Left lung (tissue), 10 donors: ENCODE measurements around the gene PRCD. TPM values are rescaled to one million over a fixed set of nuclear protein-coding genes. Genes with fewer than 3 reads are reported as not detected.

ENCODE experiments used
- ATAC-seq: fragments of 200-7000 bp; cut with Tn5 transposase; one replicate; pipeline ENCODE4 v1.9.1; 2020; ENCODE audit warnings: moderate library complexity
- DNase-seq, 4 donors: peaks; one replicate each; pipeline ENCODE4 v3.0.0-alpha.2; 2013 to 2020
- H3K27ac ChIP-seq, 2 donors: fragments of 200-600 bp; sonication (generic) in 1 of 2; one replicate each; pipeline versions ENCODE4 v1.5.0 to v1.8.0; 2020 to 2021
- H3K27me3 ChIP-seq, 2 donors: fragments of 200-600 bp; sonication (generic) in 1 of 2; one replicate each; pipeline versions ENCODE4 v1.5.0 to v1.8.0; 2020 to 2021
- H3K36me3 ChIP-seq, 2 donors: fragments of 200-600 bp; sonication (generic) in 1 of 2; one replicate each; pipeline versions ENCODE4 v1.5.0 to v1.8.0; 2020 to 2021
- H3K4me1 ChIP-seq, 2 donors: fragments of 200-600 bp; one replicate each; pipeline ENCODE4 v1.8.0; 2021
- H3K4me3 ChIP-seq, 2 donors: fragments of 200-600 bp; sonication (generic) in 1 of 2; one replicate each; pipeline versions ENCODE4 v1.5.0 to v1.8.0; 2020 to 2021; ENCODE audit warnings: mild to moderate bottlenecking in 1 of 2
- H3K9me3 ChIP-seq, 2 donors: fragments of 200-600 bp; sonication (generic) in 1 of 2; one replicate each; pipeline versions ENCODE4 v1.5.0 to v1.8.0; 2020 to 2021
- intact Hi-C, 2 donors: fragments of 100-400 bp; cut with DNase I; formaldehyde crosslinking; loops; one replicate each; pipeline versions ENCODE4 v1.11.2 to v1.14.2; 2022
- polyA plus RNA-seq, 6 donors: library from polyadenylated mRNA; unstranded; fragments of 120-200 nt; gene quantifications; one replicate each; pipeline ENCODE4 v1.2.1, GENCODE V29; 2013; ENCODE audit not compliant: insufficient read length in 6 of 6
- total RNA-seq, 2 donors: library from RNA; stranded (reverse); fragmentation: NEBNext Ultra II Directional; extraction: Animal tissue kit (Norgen Biotek cat#: 25700); gene quantifications; one replicate each; pipeline ENCODE4 v1.2.1, GENCODE V29; 2021
- TF ChIP-seq, protein P1 (sequence below), 2 donors: fragments of 200-600 bp; sonication (generic) in 1 of 2; IDR thresholded peaks; one replicate each; pipeline versions ENCODE4 v1.5.0 to v1.8.0; 2021; ENCODE audit warnings: antibody characterized with exemption in 2 of 2
- donor health status: DM: no; HTN: yes; CAD: no.
- donor health status: DM: no; HTN: no; CAD: no.

Gene PRCD
- total and polyA plus RNA-seq, 8 donors = 1.3 to 11.4 (median 8.9) TPM

DNA sequence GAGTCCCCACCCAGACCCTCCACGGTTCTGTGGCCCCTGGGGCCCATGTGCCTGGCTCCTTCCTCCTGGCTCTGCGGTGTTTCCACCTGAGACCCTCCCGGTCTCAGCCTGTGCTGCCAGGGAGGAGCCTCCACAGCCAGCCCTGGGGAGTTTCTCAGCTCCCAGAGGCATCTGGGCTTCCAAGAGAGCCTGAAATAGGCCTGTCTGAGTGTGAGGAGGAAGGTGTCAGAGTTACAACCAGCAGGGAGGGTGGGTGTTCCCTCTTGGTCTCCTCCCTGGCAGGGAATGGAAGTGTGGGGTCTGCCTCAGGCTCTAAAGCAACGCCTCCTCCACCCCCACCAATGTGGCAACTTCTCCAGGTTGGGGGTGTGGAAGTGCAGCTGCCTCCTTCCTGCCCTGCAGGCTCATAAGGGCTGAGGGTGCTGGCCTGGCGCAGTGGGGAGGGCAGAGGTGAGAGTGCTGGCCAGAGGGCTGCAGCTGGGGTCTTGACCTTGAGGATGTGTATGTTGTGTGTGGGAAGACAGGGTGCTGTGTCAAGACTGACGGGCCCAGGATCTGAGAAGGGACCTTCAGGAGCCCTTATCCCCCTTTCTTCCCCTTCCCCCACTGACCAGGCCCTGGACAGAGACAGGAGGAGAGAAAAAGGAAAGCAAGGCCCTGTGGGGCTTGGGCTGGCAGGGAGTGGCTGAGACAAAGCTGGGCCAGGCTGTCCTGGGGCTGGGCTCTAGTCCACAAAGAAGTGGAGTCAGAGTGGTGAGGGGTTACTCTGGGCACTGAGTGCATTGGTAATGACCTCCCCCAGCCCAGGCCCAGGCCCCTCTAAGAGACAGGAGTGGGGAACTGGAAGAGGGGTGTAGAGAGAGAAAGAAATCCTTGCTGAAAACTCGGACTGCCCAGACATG lies 4.8 kb upstream of the PRCD start:
- no peak for ATAC-seq
- TF ChIP-seq, protein P1, sequence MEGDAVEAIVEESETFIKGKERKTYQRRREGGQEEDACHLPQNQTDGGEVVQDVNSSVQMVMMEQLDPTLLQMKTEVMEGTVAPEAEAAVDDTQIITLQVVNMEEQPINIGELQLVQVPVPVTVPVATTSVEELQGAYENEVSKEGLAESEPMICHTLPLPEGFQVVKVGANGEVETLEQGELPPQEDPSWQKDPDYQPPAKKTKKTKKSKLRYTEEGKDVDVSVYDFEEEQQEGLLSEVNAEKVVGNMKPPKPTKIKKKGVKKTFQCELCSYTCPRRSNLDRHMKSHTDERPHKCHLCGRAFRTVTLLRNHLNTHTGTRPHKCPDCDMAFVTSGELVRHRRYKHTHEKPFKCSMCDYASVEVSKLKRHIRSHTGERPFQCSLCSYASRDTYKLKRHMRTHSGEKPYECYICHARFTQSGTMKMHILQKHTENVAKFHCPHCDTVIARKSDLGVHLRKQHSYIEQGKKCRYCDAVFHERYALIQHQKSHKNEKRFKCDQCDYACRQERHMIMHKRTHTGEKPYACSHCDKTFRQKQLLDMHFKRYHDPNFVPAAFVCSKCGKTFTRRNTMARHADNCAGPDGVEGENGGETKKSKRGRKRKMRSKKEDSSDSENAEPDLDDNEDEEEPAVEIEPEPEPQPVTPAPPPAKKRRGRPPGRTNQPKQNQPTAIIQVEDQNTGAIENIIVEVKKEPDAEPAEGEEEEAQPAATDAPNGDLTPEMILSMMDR (IDR thresholded peaks at IDR 0.05) = no peak
- peak in 1 of 4 donors; percentile 45 for DNase-seq
- peaks cover 10 to 42% of the 10 kb centered on the region in 2 donors for H3K27me3 ChIP-seq
- no peaks in the 10 kb centered on the region for H3K36me3 ChIP-seq
- H3K9me3 ChIP-seq = no peaks in the 10 kb centered on the region
- peaks cover 16 to 37% of the 10 kb centered on the region in 2 donors for H3K4me1 ChIP-seq
- H3K27ac ChIP-seq = no peak overlapping the region
- H3K4me3 ChIP-seq = no peak overlapping the region
- intact Hi-C loops = no loop called here

DNA sequence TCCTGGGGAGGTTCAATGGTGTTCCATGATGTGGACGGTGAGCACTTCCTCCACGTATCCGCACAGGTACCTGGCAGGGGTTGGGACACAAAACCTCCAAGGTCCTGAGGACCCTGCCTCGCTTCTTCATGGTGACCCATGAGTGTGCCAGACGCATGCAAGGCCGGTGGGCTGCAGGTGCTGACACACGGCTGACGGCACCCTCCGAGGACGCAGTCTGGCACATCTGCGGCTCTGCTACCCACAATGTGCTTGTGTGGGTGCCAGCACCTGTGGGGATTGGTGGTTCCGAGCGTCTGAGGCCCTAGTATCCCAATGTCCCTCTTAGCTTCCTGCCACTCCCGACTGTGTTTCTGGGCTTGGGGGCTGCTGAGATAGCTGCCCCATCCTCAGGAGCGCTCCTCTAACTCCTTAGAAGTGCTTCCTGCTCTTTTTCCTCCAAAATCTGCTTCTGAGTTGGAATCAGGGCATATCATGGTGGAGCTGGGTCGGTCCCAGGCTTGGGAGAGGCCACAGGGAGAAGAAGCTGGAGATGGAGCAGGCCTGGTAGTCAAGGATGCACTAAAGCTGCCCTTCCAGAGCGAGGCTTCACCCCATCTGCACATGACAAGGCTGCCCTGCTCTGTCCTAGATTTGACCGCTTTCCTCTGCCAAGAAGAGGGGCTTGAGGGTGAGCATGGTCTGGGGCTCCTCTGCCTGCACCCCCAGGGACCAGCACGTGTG lies 3.9 kb upstream of the PRCD start:
- intact Hi-C loops = no loop called here
- Histone ChIP-seq H3K4me3 (no peak overlapping the region), H3K9me3 (no peaks in the 10 kb centered on the region), H3K4me1 (peaks cover 14 to 37% of the 10 kb centered on the region in 2 donors), H3K36me3 (no peaks in the 10 kb centered on the region), H3K27me3 (peaks cover 10 to 49% of the 10 kb centered on the region in 2 donors), H3K27ac (no peak overlapping the region)
- TF ChIP-seq, protein P1 (IDR thresholded peaks at IDR 0.05) = no peak
- peak in 1 of 4 donors; percentile 73 for DNase-seq
- no peak for ATAC-seq

DNA sequence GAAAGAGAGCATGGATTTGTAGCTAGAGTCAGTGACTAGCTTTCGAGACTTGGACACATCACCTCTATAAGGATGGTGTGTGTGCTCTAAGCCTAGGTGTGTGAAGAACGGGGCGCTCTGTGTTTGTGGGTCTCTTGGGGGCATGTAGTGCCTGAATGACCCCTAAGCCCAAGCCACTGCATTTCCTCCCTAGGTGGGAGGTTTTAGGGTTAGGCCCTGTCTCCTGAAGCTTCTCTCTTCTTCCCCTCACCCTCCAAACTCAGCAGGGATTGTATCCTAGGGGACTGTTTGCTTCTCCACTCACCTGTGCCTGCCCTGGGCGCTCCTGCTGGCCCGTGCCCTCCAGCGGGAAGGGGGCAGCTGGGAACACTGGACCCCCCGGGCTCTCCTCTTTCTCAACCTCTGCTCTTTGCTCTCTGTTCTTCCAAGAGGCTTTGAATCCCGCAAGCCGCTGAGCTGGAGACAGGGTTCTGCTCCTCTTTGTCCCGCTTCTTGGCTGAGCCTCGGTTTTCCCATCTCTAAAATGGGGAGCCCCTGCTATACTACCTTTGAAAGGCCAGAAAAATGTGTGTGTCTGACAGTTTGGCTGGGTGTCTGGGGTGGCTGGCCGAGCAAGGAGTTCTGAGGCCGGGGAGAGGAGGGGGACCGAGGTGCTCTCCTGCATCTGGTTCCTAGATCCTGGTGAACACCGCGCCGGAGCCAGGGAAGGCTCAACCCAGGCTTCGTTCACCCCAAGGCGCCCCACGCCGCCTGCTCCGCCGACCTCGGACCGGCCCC lies 3.1 kb upstream of the PRCD start:
- no peak for ATAC-seq
- intact Hi-C loops = no loop called here
- TF ChIP-seq, protein P1 (IDR thresholded peaks at IDR 0.05) = no peak
- no peaks in the 10 kb centered on the region for H3K9me3 ChIP-seq
- H3K4me3 ChIP-seq = peak overlapping the region; percentile 13 to 33
- H3K27ac ChIP-seq = no peak overlapping the region
- peak in 1 of 4 donors; percentile 46 for DNase-seq
- H3K36me3 ChIP-seq = no peaks in the 10 kb centered on the region
- peaks cover 11 to 40% of the 10 kb centered on the region in 2 donors for H3K4me1 ChIP-seq
- peaks cover 10 to 49% of the 10 kb centered on the region in 2 donors for H3K27me3 ChIP-seq

DNA sequence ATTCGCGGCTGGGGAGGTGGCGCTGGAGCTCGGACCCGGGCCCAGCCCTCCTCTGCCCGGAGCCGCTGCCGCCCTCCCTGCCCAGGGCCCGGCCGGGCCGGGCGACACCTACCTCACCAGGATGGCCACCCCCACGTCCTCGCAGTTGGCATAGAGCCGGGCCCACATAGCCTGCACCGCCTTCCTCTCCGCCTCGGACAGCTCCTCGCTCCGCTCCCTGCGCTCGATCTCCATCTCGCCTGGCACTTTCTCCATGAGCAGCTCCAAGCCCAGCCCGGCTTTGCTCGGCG lies 2.6 kb upstream of the PRCD start:
- Histone ChIP-seq H3K36me3 (no peaks in the 10 kb centered on the region), H3K4me1 (peaks cover 11 to 40% of the 10 kb centered on the region in 2 donors), H3K4me3 (peak overlapping the region; percentile 13 to 33), H3K9me3 (no peaks in the 10 kb centered on the region), H3K27ac (no peak overlapping the region), H3K27me3 (peaks cover 10 to 49% of the 10 kb centered on the region in 2 donors)
- TF ChIP-seq, protein P1 (IDR thresholded peaks at IDR 0.05) = no peak
- intact Hi-C loops = no loop called here
- DNase-seq = peak in 2 of 4 donors; percentile 56 to 83
- peak; percentile 1 for ATAC-seq
